Testis (tissue), 2 donors: ENCODE data around the gene PATE2.

Experiments used
- CTCF ChIP-seq, 3 experiments: fragments of 450-650 bp in 2 of 3; fragments of 200-600 bp in 1 of 3; sonication (generic) in 1 of 3; IDR thresholded peaks; one replicate each; pipeline ENCODE4 v1.5.1; 2016 to 2019; ENCODE audit warnings: antibody characterized with exemption in 3 of 3, mild to moderate bottlenecking in 2 of 3, moderate library complexity in 1 of 3
- POLR2A ChIP-seq: fragments of 450-650 bp; IDR thresholded peaks from one replicate; pipeline ENCODE4 v1.6.1; 2017; ENCODE audit warnings: antibody characterized with exemption, mild to moderate bottlenecking, moderate library complexity

- TF ChIP-seq CTCF (IDR thresholded peaks at IDR 0.05): no peak
- TF ChIP-seq POLR2A: no peak
These were observed 16.2 kb downstream of the PATE2 start for GRCh38 chr11:125762445-125762844.
